A673 (cell line): ENCODE data around the gene EPSTI1. TPM values are rescaled to one million over a fixed set of nuclear protein-coding genes. Genes with fewer than 3 reads are reported as not detected.

Experiments used
- BruUV-seq: library from RNA; stranded (reverse); fragments of 400-500 nt; replicated peaks from 2 replicates; lab custom pipeline; 2021; lab: Mats Ljungman, UMichigan
- CTCF ChIA-PET: fragments of 300-600 bp; sonication (Branson Sonifier 250); formaldehyde crosslinking; loops from one replicate; lab custom pipeline; 2022; ENCODE audit warnings: antibody characterized with exemption; lab: Charles Lee
- POLR2A ChIA-PET: fragments of 300-600 bp; sonication (Branson Sonifier 250); formaldehyde crosslinking; loops from one replicate; lab custom pipeline; 2022; ENCODE audit warnings: antibody characterized with exemption; ENCODE audit not compliant: low non-redundant PET; lab: Charles Lee
- DNase-seq: peaks from one replicate; pipeline ENCODE4 v3.0.0-alpha.2; 2015; ENCODE audit warnings: low spot score
- H3K27ac ChIP-seq: fragments of 200-600 bp; sonication (generic); 2 replicates; pipeline ENCODE4 v1.5.1; 2016; ENCODE audit warnings: mixed run types, low read depth, mild to moderate bottlenecking, mixed read lengths, antibody characterized with exemption, low read length; ENCODE audit not compliant: poor library complexity, severe bottlenecking
- H3K27me3 ChIP-seq: fragments of 200-600 bp; sonication (generic); replicated peaks from 2 replicates; pipeline ENCODE4 v1.6.1; 2017; ENCODE audit warnings: mixed run types, low read depth, mild to moderate bottlenecking, mixed read lengths, antibody characterized with exemption, low read length; ENCODE audit not compliant: insufficient read depth, poor library complexity
- H3K36me3 ChIP-seq: fragments of 200-600 bp; sonication (generic); 2 replicates; pipeline ENCODE4 v1.6.1; 2016; ENCODE audit warnings: mixed run types, mild to moderate bottlenecking, mixed read lengths, antibody characterized with exemption, low read length; ENCODE audit not compliant: insufficient read depth, poor library complexity, severe bottlenecking
- H3K4me1 ChIP-seq: fragments of 200-600 bp; sonication (generic); 2 replicates; pipeline ENCODE4 v1.6.1; 2017; ENCODE audit warnings: mixed run types, mild to moderate bottlenecking, mixed read lengths, antibody characterized with exemption, low read length; ENCODE audit not compliant: insufficient read depth, poor library complexity, severe bottlenecking
- H3K4me3 ChIP-seq: fragments of 200-600 bp; sonication (generic); 2 replicates; pipeline ENCODE4 v1.5.1; 2016; ENCODE audit warnings: low read depth, mixed run types, mild to moderate bottlenecking, mixed read lengths, low read length; ENCODE audit not compliant: poor library complexity, severe bottlenecking
- H3K9me3 ChIP-seq: fragments of 200-600 bp; sonication (generic); 2 replicates; pipeline ENCODE4 v1.6.1; 2016; ENCODE audit warnings: mixed run types, low read depth, mild to moderate bottlenecking, mixed read lengths, antibody characterized with exemption, low read length; ENCODE audit not compliant: poor library complexity, severe bottlenecking
- CTCF ChIP-seq: fragments of 300-800, 200-600 bp; sonication (generic); conservative IDR thresholded peaks from 2 replicates; pipeline ENCODE4 v1.5.1; 2017; ENCODE audit warnings: low read depth, mild to moderate bottlenecking, antibody characterized with exemption, low read length, moderate library complexity, mixed read lengths
- EZH2 ChIP-seq: fragments of 200-600 bp; sonication (generic); IDR thresholded peaks from 2 replicates; pipeline ENCODE4 v1.6.1; 2017; ENCODE audit warnings: borderline replicate concordance, low read depth, mild to moderate bottlenecking, mixed read lengths, antibody characterized with exemption, low read length; ENCODE audit not compliant: poor library complexity, severe bottlenecking
- intact Hi-C: fragments of 100-400 bp; cut with micrococcal nuclease; formaldehyde crosslinking; loops from one replicate; pipeline ENCODE4 v1.10.0; 2022; ENCODE audit not compliant: unreplicated experiment
- total RNA-seq: library from RNA; stranded (reverse); gene quantifications from 2 replicates; pipeline ENCODE4 v1.2.3, GENCODE V29; 2021

The EPSTI1 gene
- total RNA-seq, 1 experiment from 2014 or later = not detected

GRCh38 chr13:42929886-42930535 is 62.0 kb downstream of the EPSTI1 start:
- no peaks in the 10 kb centered on the region for H3K9me3 ChIP-seq
- H3K4me1 ChIP-seq = peaks cover 7% of the 10 kb centered on the region
- ChIA-PET POLR2A (interaction anchor here (0.7 kb wide), 1 partner anchor 31 kb away, joined by 3 read pairs; no protein-coding TSS in a partner anchor), CTCF (no interaction called here)
- intact Hi-C loops = no loop called here
- DNase-seq = peak; percentile 6
- no peak overlapping the region for H3K4me3 ChIP-seq
- no peaks in the 10 kb centered on the region for H3K27me3 ChIP-seq
- H3K27ac ChIP-seq = no peak overlapping the region
- no TSS peak for BruUV-seq
- no peaks in the 10 kb centered on the region for H3K36me3 ChIP-seq
- TF ChIP-seq EZH2 (no peak), CTCF (no peak)

- ChIA-PET CTCF (no interaction called here), POLR2A (no interaction called here)
- no peak overlapping the region for H3K27ac ChIP-seq
- no peaks in the 10 kb centered on the region for H3K9me3 ChIP-seq
- H3K36me3 ChIP-seq = no peaks in the 10 kb centered on the region
- TF ChIP-seq EZH2 = no peak
- no peak for TF ChIP-seq CTCF
- no peak for DNase-seq
- no TSS peak for BruUV-seq
- no peaks in the 10 kb centered on the region for H3K27me3 ChIP-seq
- intact Hi-C loops = no loop called here
- peaks cover 7% of the 10 kb centered on the region for H3K4me1 ChIP-seq
- no peak overlapping the region for H3K4me3 ChIP-seq
Measured at GRCh38 chr13:42926555-42926954, 65.5 kb downstream of the EPSTI1 start.

- no peak for DNase-seq
- Histone ChIP-seq H3K36me3 (no peaks in the 10 kb centered on the region), H3K4me3 (no peak overlapping the region), H3K27ac (no peak overlapping the region), H3K4me1 (peaks cover 7% of the 10 kb centered on the region), H3K9me3 (no peaks in the 10 kb centered on the region), H3K27me3 (no peaks in the 10 kb centered on the region)
- intact Hi-C loops = no loop called here
- TF ChIP-seq EZH2 (no peak), CTCF (no peak)
- POLR2A ChIA-PET = no interaction called here
- no TSS peak for BruUV-seq
- CTCF ChIA-PET = no interaction called here
Measured at GRCh38 chr13:42926043-42926442, 66.0 kb downstream of the EPSTI1 start.
